Muscle layer of duodenum (tissue), 2 donors: Measurements from ENCODE around the gene SPTA1.

Experiments used
- H3K27ac ChIP-seq: one replicate; pipeline ENCODE4 v1.7.0; 2013; ENCODE audit warnings: mild to moderate bottlenecking, low read length
- H3K27me3 ChIP-seq: one replicate; pipeline ENCODE4 v1.7.0; 2013; ENCODE audit warnings: low read depth, mild to moderate bottlenecking, control low read depth, low read length
- H3K36me3 ChIP-seq, 2 donors: one replicate each; pipeline ENCODE4 v1.7.0; 2013; ENCODE audit warnings: low read length in 2 of 2, control low read depth in 1 of 2, mild to moderate bottlenecking in 1 of 2; ENCODE audit not compliant: insufficient read depth in 2 of 2, control insufficient read depth in 1 of 2
- H3K4me1 ChIP-seq, 2 donors: one replicate each; pipeline ENCODE4 v1.7.0; 2013; ENCODE audit warnings: low read length in 2 of 2, mild to moderate bottlenecking in 2 of 2, control low read depth in 1 of 2, moderate library complexity in 1 of 2; ENCODE audit not compliant: insufficient read depth in 2 of 2, control insufficient read depth in 1 of 2
- H3K4me3 ChIP-seq, 2 donors: one replicate each; pipeline ENCODE4 v1.7.0; 2013; ENCODE audit warnings: low read length in 2 of 2, low read depth in 1 of 2, mild to moderate bottlenecking in 1 of 2
- H3K9me3 ChIP-seq, 2 donors: one replicate each; pipeline ENCODE4 v1.7.0; 2013; ENCODE audit warnings: low read length in 2 of 2, control low read depth in 1 of 2, mild to moderate bottlenecking in 1 of 2; ENCODE audit not compliant: control insufficient read depth in 1 of 2
- donor health status: healthy.

SPTA1 gene

DNA sequence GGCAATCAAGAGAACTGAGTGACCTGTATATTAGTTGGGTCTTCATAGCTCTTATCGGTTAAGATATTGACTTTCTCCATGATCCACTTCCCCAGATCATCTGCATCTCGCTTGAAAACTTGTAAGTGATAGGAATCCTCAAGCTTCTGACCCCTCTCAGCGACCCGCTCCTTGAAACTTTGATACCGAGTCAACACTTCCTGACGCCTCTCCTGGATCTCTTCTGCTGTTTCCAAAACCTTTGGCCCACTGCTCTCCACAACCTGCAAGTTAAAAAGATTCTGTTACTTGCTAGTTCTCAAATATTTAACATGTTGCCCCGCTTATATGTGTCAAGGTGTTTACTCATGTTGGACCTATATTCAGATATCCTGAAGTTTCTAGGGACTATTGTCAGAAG is 1.4 kb downstream of the SPTA1 start:
- Histone ChIP-seq H3K27ac (no peak overlapping the region), H3K4me3 (no peak overlapping the region), H3K36me3 (no peaks in the 10 kb centered on the region), H3K9me3 (no peaks in the 10 kb centered on the region), H3K27me3 (no peaks in the 10 kb centered on the region), H3K4me1 (no peaks in the 10 kb centered on the region)

GRCh38 chr1:158681606-158682005 is 4.9 kb downstream of the SPTA1 start:
- no peaks in the 10 kb centered on the region for H3K9me3 ChIP-seq
- no peaks in the 10 kb centered on the region for H3K4me1 ChIP-seq
- H3K4me3 ChIP-seq: no peak overlapping the region
- no peaks in the 10 kb centered on the region for H3K27me3 ChIP-seq
- H3K27ac ChIP-seq: no peak overlapping the region
- H3K36me3 ChIP-seq: no peaks in the 10 kb centered on the region

DNA sequence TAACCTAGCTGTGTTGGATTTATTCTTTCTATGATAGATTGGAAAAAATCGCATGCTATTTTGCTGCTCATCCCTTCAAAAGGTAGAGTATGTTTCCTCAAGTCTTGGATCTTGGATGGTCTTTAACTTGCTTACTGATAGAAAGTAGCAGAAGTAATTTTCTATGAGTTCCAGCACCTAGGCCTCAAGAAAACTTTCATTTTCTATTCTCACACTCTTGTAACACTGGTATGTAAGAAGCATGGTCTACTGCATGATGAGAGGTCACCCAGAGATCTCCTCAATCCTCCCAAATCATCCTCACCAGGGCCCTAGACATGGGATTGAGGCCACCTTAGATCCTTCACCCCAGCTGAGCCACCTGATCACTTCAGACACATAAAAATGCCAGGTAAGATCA is 7.2 kb downstream of the SPTA1 start:
- Histone ChIP-seq H3K27ac (no peak overlapping the region), H3K4me3 (no peak overlapping the region), H3K4me1 (no peaks in the 10 kb centered on the region), H3K9me3 (no peaks in the 10 kb centered on the region), H3K27me3 (no peaks in the 10 kb centered on the region), H3K36me3 (no peaks in the 10 kb centered on the region)

DNA sequence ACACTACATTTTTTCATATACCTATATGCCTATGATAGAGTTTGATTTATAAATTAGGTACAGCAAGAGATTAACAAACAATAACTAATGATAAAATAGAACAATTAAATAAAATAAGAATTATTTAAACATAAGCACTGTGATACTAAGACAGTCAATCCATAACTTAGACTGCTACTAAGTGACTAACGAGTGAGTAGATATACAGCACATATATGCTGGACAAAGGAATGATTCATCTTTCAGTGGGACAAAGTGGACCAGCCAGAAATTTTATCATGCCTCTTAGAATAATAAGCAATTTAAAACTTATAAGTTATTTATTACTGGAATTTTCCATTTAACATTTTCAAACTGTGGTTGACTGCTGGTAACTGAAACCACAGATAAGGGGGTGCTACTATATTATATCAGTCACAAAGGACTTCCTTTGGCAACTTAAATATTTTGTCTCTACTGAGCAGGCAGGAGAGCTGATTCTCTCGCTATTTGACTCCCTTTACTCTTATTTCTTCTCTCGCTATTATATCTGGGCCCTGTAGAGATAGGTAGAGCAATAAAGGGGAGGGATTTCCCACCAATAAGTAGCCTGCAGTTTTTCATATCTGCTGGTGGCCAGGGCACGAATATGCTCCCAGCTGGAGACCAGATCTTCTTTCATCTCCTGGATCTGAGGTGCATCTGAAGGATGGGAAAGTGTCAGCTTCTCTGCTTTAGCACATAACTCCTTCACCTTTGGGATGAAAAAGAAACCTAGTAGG is 10.8 kb downstream of the SPTA1 start:
- H3K27me3 ChIP-seq: no peaks in the 10 kb centered on the region
- H3K4me1 ChIP-seq: no peaks in the 10 kb centered on the region
- no peaks in the 10 kb centered on the region for H3K9me3 ChIP-seq
- no peak overlapping the region for H3K27ac ChIP-seq
- no peaks in the 10 kb centered on the region for H3K36me3 ChIP-seq
- H3K4me3 ChIP-seq: no peak overlapping the region

DNA sequence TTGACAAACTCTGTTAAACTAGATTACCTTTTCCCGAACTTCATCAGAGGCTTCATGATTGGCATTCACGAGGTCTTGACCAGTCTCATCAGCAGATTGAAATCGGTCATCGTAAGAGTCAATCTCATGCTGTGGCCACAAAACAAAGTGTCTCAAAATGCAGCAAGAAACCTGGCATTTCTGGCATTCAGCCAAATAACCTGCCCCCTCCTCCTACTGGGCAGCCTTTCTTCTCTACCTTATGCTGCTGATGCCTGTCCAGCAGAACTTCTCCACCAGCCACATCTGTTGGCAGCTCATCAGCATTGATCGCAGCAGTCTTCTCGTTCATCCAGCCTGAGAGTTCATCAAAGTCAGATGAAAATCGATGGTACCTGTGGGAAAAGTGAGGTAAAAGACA is 12.2 kb downstream of the SPTA1 start:
- H3K9me3 ChIP-seq: no peaks in the 10 kb centered on the region
- H3K4me1 ChIP-seq: no peaks in the 10 kb centered on the region
- no peak overlapping the region for H3K4me3 ChIP-seq
- no peaks in the 10 kb centered on the region for H3K27me3 ChIP-seq
- no peaks in the 10 kb centered on the region for H3K36me3 ChIP-seq
- H3K27ac ChIP-seq: no peak overlapping the region

- H3K9me3 ChIP-seq: no peaks in the 10 kb centered on the region
- H3K36me3 ChIP-seq: no peaks in the 10 kb centered on the region
- H3K27ac ChIP-seq: no peak overlapping the region
- H3K4me3 ChIP-seq: no peak overlapping the region
- H3K4me1 ChIP-seq: no peaks in the 10 kb centered on the region
- H3K27me3 ChIP-seq: no peaks in the 10 kb centered on the region
These were observed 20.5 kb downstream of the SPTA1 start for GRCh38 chr1:158666037-158666436.

GRCh38 chr1:158654571-158654970 is 31.9 kb downstream of the SPTA1 start:
- Histone ChIP-seq H3K27me3 (no peaks in the 10 kb centered on the region), H3K4me1 (no peaks in the 10 kb centered on the region), H3K27ac (no peak overlapping the region), H3K9me3 (no peaks in the 10 kb centered on the region), H3K36me3 (no peaks in the 10 kb centered on the region), H3K4me3 (no peak overlapping the region)

DNA sequence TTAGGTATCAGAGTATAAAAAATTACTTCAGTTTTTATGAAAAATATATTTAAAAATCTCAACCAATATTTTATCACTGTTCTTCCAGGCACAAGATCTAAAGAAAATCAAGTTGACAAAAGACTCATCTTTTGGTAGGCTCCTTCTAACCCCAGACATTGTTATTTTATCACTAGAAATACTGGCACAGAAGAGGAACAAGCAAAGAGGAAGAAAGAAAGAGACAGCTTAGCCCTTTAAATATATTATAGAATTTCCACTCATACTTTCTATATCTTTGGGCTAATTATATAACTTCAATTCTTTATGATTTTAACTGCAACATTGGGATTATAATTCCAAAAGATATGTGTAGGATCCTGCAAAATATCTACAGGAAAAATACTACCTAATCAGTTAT is 32.4 kb downstream of the SPTA1 start:
- Histone ChIP-seq H3K36me3 (no peaks in the 10 kb centered on the region), H3K4me3 (no peak overlapping the region), H3K27me3 (no peaks in the 10 kb centered on the region), H3K27ac (no peak overlapping the region), H3K9me3 (no peaks in the 10 kb centered on the region), H3K4me1 (no peaks in the 10 kb centered on the region)

DNA sequence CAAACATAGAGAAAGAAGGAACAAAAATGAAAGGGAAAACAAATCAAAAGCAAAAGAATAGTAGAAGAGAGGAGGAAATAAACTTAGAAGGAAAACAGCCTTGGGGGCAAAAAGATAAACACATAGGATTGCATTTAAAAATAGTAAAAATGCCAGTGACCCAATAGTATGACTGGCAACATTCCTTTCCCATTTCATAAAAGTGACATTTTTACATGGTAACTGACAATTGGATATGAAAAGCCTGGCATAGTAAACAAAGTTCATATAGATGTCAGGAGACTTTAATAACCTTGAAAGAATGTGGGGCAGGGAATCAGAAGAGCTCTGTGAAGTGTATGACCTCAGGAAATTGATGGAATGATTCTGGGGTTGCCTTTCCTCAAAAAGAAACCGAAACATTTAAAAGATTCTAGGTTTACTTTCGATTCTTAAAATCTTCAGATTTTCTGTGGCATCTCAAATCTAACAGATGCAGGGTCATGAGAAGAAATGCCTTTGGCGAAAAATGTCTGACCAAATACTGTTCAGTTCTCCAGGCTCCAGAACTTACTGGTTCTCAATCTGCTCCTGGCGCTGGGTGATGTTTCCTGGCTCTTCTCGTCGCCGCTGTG is 33.7 kb downstream of the SPTA1 start:
- no peaks in the 10 kb centered on the region for H3K4me1 ChIP-seq
- H3K36me3 ChIP-seq: no peaks in the 10 kb centered on the region
- no peak overlapping the region for H3K27ac ChIP-seq
- no peak overlapping the region for H3K4me3 ChIP-seq
- H3K27me3 ChIP-seq: no peaks in the 10 kb centered on the region
- H3K9me3 ChIP-seq: no peaks in the 10 kb centered on the region

GRCh38 chr1:158649052-158649451 is 37.5 kb downstream of the SPTA1 start:
- H3K4me3 ChIP-seq: no peak overlapping the region

GRCh38 chr1:158646465-158646864 is 40.0 kb downstream of the SPTA1 start:
- no peaks in the 10 kb centered on the region for H3K4me1 ChIP-seq
- no peaks in the 10 kb centered on the region for H3K27me3 ChIP-seq
- H3K36me3 ChIP-seq: no peaks in the 10 kb centered on the region
- no peak overlapping the region for H3K4me3 ChIP-seq
- H3K27ac ChIP-seq: no peak overlapping the region
- H3K9me3 ChIP-seq: no peaks in the 10 kb centered on the region

More at GRCh38 chr1:158649052-158649451, 37.5 kb downstream of the SPTA1 start:
- Histone ChIP-seq H3K27ac (no peak overlapping the region), H3K4me1 (no peaks in the 10 kb centered on the region), H3K9me3 (no peaks in the 10 kb centered on the region), H3K36me3 (no peaks in the 10 kb centered on the region), H3K27me3 (no peaks in the 10 kb centered on the region)

DNA sequence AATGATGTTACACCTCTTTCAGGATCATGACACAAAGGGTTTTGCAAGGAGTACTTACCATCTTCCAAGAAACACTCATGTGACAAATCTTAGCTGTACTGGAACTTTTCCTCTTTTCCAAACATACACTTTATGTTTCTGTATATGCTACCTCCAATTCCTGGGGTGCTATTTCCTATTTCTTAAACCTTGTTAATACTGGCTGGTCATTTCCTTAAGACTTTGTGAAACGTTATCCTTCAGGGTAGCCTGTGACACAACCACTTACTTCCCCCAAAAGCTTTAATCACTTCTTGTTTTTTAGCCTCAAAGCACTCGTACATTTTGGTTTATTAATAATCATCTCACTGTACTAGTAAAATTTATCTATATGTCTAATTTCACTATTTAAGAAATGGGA is 42.1 kb downstream of the SPTA1 start:
- H3K27me3 ChIP-seq: no peaks in the 10 kb centered on the region
- no peak overlapping the region for H3K4me3 ChIP-seq
- no peaks in the 10 kb centered on the region for H3K9me3 ChIP-seq
- H3K36me3 ChIP-seq: no peaks in the 10 kb centered on the region
- no peak overlapping the region for H3K27ac ChIP-seq
- no peaks in the 10 kb centered on the region for H3K4me1 ChIP-seq
